Inflammatory macrophage treated with lipopolysaccharide for 4 hours (primary cell): ENCODE data around the gene MIA.
"Not testable (repeated sequence)": the region's sequence is repeated elsewhere in the genome, so short reads cannot be mapped to it uniquely, and the experiment has no call there.

Source experiments
- DNase-seq: peaks from one replicate; pipeline ENCODE4 v3.0.0-alpha.2; 2020

The MIA gene

GRCh38 chr19:40825460-40826095, 50.3 kb downstream of the MIA start:
- not testable (repeated sequence) for DNase-seq

GRCh38 chr19:40826312-40826698, 51.0 kb downstream of the MIA start:
- DNase-seq: not testable (repeated sequence)

DNA sequence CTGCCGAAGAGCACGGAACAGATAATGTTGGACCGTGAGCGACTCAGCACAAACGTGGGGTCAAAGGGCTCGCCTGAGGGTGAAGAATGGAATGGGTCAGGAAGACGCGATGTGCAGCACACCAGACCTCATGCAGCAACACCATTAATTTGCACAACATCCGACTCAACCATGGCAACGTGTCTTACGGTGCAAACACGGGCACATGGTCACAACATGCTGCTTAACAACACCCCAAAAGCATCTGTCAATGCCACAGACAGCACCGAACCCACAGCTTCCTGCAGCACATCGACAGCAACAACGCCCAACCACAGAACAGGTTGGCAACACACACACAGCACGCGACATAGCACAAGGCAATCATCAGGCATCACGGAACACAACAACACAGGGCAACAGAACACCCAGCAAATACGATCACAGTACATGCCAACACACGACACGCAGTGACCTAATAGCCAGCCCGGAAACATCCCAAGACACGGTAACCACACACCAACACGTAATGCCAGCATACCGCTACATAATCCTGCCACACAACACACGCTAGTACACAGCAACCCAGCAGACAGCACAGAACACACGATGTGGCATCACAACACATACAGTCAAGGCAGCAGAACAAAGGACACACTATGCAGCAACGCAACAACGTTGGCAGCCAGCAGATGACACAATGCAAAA, 51.5 kb downstream of the MIA start:
- not testable (repeated sequence) for DNase-seq
